Measurements from ENCODE around the gene SYNGAP1. TPM values are rescaled to one million over a fixed set of nuclear protein-coding genes. Genes with fewer than 3 reads are reported as not detected.

The SYNGAP1 gene
- total and polyA plus RNA-seq, 9 of the 15 experiments (the other 6 are each of a cell fraction or from before 2014, with no cell fraction given), result 0.01 to 22.8 (median 3.2) TPM

DNA sequence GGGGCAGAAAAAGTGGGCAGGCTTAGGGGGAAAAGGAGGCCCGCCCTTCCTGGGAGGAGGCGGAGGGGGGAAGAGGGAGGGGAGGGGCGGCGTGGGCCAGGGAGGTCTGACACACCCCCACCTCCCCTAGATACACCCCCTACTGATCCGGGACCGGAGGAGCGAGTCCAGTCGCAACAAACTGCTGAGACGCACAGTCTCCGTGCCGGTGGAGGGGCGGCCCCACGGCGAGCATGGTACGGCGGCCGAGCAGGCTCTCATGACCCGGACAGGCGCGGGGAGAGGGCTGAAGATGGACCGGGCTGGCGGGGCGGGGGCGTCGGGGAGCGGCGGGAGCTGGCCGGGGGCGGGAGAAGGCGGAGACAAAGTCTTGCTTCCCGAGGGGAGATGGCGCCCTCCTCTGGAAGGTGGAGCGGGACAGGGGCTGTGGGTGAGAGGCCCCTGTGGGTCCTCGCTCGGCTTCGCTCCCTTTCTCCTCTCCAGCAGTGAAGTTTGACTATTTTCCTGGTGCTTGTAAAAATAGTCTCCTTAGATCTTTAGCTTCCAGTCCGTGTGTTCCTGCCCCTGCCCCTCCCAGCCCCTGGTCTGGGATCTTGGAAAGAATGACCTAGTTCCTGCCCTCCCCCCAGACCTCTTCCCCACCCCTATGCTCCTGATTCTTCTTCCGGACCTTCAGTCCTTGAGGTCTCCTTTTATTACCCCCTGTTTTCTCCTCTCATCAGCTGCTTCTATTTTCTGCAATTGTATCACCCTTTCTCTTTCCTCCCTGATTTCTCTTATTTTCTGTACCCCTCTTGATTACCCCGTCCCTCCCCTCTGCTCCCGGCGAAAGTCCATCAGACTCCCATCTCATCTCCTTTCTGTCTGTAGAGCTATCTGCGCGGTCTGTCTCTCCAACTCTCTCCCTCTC, 6.1 kb downstream of the SYNGAP1 start (continued):
- TF ChIP-seq CEBPG (CRISPR knock-in tag; IDR thresholded peaks at IDR 0.05) (peak; percentile 22; the same call in 1 of the 2 replicates), CEBPG (tag; conservative IDR thresholded peaks at IDR 0.05 in 1 of 2, IDR thresholded peaks at IDR 0.05 in 1 of 2) (no peak), ZNF707 (CRISPR knock-in tag; conservative IDR thresholded peaks at IDR 0.05) (no peak), KDM4B (IDR thresholded peaks at IDR 0.05; ENCODE audit: borderline replicate concordance in 2 of 2, low read depth in 1 of 2) (peak in 1 of 2 experiments; percentile 79; a peak in 1 of 4 replicates), JUN (IDR thresholded peaks at IDR 0.05; ENCODE audit: borderline replicate concordance, low read depth, low read length) (peak; percentile 46), JUN (CRISPR knock-in tag; IDR thresholded peaks at IDR 0.05; ENCODE audit: borderline replicate concordance) (no peak; the same call in 1 of the 2 replicates), YY1 (IDR thresholded peaks at IDR 0.05; ENCODE audit: borderline replicate concordance in 1 of 3, control insufficient read depth in 1 of 3, extremely low read depth in 1 of 3, insufficient read depth in 3 of 3, insufficient read length in 1 of 3, insufficient replicate concordance in 2 of 3, low read depth in 1 of 3, low read length in 2 of 3) (peak in 2 of 3 experiments; percentile 31 to 66), JUND (IDR thresholded peaks at IDR 0.05; ENCODE audit: borderline replicate concordance, low read depth, low read length) (no peak), JUND (tag; IDR thresholded peaks at IDR 0.05; ENCODE audit: borderline replicate concordance, low read depth, low read length) (no peak), TAF1 (IDR thresholded peaks at IDR 0.05; ENCODE audit: control insufficient read depth, extremely low read depth, insufficient read depth, low read length, severe bottlenecking) (peak; percentile 60), CC2D1A (IDR thresholded peaks at IDR 0.05) (0 out of 2 replicates have a peak, but pooled peaks have one; percentile 32), HCFC1 (IDR thresholded peaks at IDR 0.05; ENCODE audit: low read depth, low read length) (peak; percentile 63), TEAD4 (IDR thresholded peaks at IDR 0.05; ENCODE audit: low read length) (peak; percentile 49; the same call in 1 of the 2 replicates), TEAD4 (CRISPR knock-in tag; IDR thresholded peaks at IDR 0.05; ENCODE audit: borderline replicate concordance) (peak; percentile 70; the same call in 1 of the 2 replicates)
- TF ChIP-seq, protein P1, sequence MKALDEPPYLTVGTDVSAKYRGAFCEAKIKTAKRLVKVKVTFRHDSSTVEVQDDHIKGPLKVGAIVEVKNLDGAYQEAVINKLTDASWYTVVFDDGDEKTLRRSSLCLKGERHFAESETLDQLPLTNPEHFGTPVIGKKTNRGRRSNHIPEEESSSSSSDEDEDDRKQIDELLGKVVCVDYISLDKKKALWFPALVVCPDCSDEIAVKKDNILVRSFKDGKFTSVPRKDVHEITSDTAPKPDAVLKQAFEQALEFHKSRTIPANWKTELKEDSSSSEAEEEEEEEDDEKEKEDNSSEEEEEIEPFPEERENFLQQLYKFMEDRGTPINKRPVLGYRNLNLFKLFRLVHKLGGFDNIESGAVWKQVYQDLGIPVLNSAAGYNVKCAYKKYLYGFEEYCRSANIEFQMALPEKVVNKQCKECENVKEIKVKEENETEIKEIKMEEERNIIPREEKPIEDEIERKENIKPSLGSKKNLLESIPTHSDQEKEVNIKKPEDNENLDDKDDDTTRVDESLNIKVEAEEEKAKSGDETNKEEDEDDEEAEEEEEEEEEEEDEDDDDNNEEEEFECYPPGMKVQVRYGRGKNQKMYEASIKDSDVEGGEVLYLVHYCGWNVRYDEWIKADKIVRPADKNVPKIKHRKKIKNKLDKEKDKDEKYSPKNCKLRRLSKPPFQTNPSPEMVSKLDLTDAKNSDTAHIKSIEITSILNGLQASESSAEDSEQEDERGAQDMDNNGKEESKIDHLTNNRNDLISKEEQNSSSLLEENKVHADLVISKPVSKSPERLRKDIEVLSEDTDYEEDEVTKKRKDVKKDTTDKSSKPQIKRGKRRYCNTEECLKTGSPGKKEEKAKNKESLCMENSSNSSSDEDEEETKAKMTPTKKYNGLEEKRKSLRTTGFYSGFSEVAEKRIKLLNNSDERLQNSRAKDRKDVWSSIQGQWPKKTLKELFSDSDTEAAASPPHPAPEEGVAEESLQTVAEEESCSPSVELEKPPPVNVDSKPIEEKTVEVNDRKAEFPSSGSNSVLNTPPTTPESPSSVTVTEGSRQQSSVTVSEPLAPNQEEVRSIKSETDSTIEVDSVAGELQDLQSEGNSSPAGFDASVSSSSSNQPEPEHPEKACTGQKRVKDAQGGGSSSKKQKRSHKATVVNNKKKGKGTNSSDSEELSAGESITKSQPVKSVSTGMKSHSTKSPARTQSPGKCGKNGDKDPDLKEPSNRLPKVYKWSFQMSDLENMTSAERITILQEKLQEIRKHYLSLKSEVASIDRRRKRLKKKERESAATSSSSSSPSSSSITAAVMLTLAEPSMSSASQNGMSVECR (CRISPR knock-in tag; IDR thresholded peaks at IDR 0.05), result peak; percentile 92
- TF ChIP-seq, protein P2, sequence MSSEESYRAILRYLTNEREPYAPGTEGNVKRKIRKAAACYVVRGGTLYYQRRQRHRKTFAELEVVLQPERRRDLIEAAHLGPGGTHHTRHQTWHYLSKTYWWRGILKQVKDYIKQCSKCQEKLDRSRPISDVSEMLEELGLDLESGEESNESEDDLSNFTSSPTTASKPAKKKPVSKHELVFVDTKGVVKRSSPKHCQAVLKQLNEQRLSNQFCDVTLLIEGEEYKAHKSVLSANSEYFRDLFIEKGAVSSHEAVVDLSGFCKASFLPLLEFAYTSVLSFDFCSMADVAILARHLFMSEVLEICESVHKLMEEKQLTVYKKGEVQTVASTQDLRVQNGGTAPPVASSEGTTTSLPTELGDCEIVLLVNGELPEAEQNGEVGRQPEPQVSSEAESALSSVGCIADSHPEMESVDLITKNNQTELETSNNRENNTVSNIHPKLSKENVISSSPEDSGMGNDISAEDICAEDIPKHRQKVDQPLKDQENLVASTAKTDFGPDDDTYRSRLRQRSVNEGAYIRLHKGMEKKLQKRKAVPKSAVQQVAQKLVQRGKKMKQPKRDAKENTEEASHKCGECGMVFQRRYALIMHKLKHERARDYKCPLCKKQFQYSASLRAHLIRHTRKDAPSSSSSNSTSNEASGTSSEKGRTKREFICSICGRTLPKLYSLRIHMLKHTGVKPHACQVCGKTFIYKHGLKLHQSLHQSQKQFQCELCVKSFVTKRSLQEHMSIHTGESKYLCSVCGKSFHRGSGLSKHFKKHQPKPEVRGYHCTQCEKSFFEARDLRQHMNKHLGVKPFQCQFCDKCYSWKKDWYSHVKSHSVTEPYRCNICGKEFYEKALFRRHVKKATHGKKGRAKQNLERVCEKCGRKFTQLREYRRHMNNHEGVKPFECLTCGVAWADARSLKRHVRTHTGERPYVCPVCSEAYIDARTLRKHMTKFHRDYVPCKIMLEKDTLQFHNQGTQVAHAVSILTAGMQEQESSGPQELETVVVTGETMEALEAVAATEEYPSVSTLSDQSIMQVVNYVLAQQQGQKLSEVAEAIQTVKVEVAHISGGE (CRISPR knock-in tag; IDR thresholded peaks at IDR 0.05), result peak in 1 of 3 experiments; percentile 83; a peak in 2 of 6 replicates
